Muscle of arm (tissue), 12 donors: ENCODE data around the gene MAU2. TPM values are rescaled to one million over a fixed set of nuclear protein-coding genes. Genes with fewer than 3 reads are reported as not detected.
"Not testable (repeated sequence)": the region's sequence is repeated elsewhere in the genome, so short reads cannot be mapped to it uniquely, and the experiment has no call there.

Experiments
- DNase-seq: peaks from one replicate; pipeline ENCODE4 v3.0.0-alpha.2; 2013
- polyA plus RNA-seq, 12 donors: library from polyadenylated mRNA; unstranded; fragments of 120-200 nt; gene quantifications; one replicate each; pipeline ENCODE4 v1.2.1, GENCODE V29; 2013; ENCODE audit not compliant: insufficient read length in 12 of 12

Gene MAU2
- polyA plus RNA-seq, 12 donors = 30.4 to 112 (median 47.5) TPM

- DNase-seq = no peak
Measured at GRCh38 chr19:19381007-19381926, 60.6 kb downstream of the MAU2 start.

- DNase-seq = no peak
Measured at GRCh38 chr19:19382118-19382517, 61.5 kb downstream of the MAU2 start.

- no peak for DNase-seq
Measured at GRCh38 chr19:19384486-19384885, 63.9 kb downstream of the MAU2 start.

- peak; percentile 99 for DNase-seq
Measured at GRCh38 chr19:19385131-19385895, 64.7 kb downstream of the MAU2 start.

- DNase-seq = no peak
Measured at GRCh38 chr19:19385896-19386869, 65.6 kb downstream of the MAU2 start.

GRCh38 chr19:19387108-19387507 lies 66.5 kb downstream of the MAU2 start:
- no peak for DNase-seq

- DNase-seq = no peak
Measured at GRCh38 chr19:19388568-19389555, 68.2 kb downstream of the MAU2 start.

- not testable (repeated sequence) for DNase-seq
Measured at GRCh38 chr19:19389683-19390082, 69.1 kb downstream of the MAU2 start.

GRCh38 chr19:19394333-19394732 lies 73.7 kb downstream of the MAU2 start:
- not testable (repeated sequence) for DNase-seq

- no peak for DNase-seq
Measured at GRCh38 chr19:19399733-19400433, 79.3 kb downstream of the MAU2 start.

GRCh38 chr19:19402656-19403372 lies 82.2 kb downstream of the MAU2 start:
- no peak for DNase-seq

GRCh38 chr19:19403373-19403901 lies 82.8 kb downstream of the MAU2 start:
- no peak for DNase-seq

GRCh38 chr19:19404879-19405860 lies 84.5 kb downstream of the MAU2 start, which contains the start of gene GATAD2A:
GATAD2A (plus strand) TSS chr19:19405675; CDS start chr19:19465346, 59,671 bp downstream.
- DNase-seq = peak; percentile 94

GRCh38 chr19:19405971-19406877 lies 85.6 kb downstream of the MAU2 start:
- DNase-seq = peak; percentile 69

- DNase-seq = no peak
Measured at GRCh38 chr19:19406878-19407632, 86.4 kb downstream of the MAU2 start.

GRCh38 chr19:19407633-19407930 lies 87.0 kb downstream of the MAU2 start:
- no peak for DNase-seq
